Lower leg skin (tissue), 4 donors: ENCODE results near the gene ZDHHC14. TPM values are rescaled to one million over a fixed set of nuclear protein-coding genes. Genes with fewer than 3 reads are reported as not detected.

ENCODE experiments used
- DNase-seq, 2 donors: peaks; one replicate each; pipeline ENCODE4 v3.0.0-alpha.2; 2019; ENCODE audit warnings: low spot score in 2 of 2
- H3K4me3 ChIP-seq: fragments of 200-600 bp; sonication (generic); 2 replicates; pipeline ENCODE4 v1.5.1; 2017; ENCODE audit warnings: mild to moderate bottlenecking, low read depth; ENCODE audit not compliant: poor library complexity, severe bottlenecking
- POLR2A ChIP-seq, 2 donors: fragments of 450-650 bp; IDR thresholded peaks; one replicate each; pipeline ENCODE4 v1.6.1; 2016 to 2017; ENCODE audit warnings: antibody characterized with exemption in 2 of 2, mild to moderate bottlenecking in 1 of 2, moderate library complexity in 1 of 2
- WGBS, 2 donors: methylation state at CpG; one replicate each; pipeline ENCODE4 v1.1.5; 2018; 5-methylcytosine and 5-hydroxymethylcytosine counted together
- intact Hi-C: fragments of 100-400 bp; cut with DNase I; formaldehyde crosslinking; loops from one replicate; pipeline ENCODE4 v1.15.0; 2023; ENCODE audit warnings: low total_unique reads
- total RNA-seq, 4 donors: library from RNA; depleted of rRNA; stranded (reverse); fragments of >200 nt; gene quantifications; one replicate each; pipeline ENCODE4 v1.1.0, GENCODE V29; 2016
- TF ChIP-seq, protein P1 (sequence below), 3 donors: fragments of 450-650 bp; IDR thresholded peaks; one replicate each; pipeline ENCODE4 v1.5.1; 2016; ENCODE audit warnings: antibody characterized with exemption in 3 of 3, mild to moderate bottlenecking in 3 of 3, moderate library complexity in 2 of 3

Gene ZDHHC14
- total RNA-seq, 4 donors from 2014 or later, result 4.5 to 8.3 (median 6.1) TPM

DNA sequence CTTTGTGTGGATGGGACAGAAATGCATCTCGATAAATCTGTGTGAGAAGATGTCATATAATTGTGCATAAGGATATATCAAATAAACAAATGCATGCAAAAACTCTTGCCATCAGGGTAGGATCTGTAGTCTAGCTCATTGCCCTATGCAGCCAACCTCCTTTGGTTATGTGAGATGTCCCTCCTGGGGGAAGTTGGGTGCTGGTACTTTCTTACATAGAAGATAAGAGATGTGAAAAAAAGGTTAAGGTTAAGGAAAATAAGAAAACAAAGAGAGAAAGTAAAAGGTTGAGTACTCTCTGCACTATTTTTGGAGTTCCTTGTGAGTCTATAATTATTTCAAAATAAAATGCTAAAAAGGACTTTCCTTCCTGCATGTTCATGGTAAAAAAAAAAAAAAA lies 30.4 kb downstream of the ZDHHC14 start:
- intact Hi-C loops, result no loop called here
- H3K4me3 ChIP-seq, result no peak overlapping the region
- 94 to 97% methylated on average over 1 of the region's 1 CpG for WGBS, 2 donors
- no peak for TF ChIP-seq POLR2A (IDR thresholded peaks at IDR 0.05)
- TF ChIP-seq, protein P1, sequence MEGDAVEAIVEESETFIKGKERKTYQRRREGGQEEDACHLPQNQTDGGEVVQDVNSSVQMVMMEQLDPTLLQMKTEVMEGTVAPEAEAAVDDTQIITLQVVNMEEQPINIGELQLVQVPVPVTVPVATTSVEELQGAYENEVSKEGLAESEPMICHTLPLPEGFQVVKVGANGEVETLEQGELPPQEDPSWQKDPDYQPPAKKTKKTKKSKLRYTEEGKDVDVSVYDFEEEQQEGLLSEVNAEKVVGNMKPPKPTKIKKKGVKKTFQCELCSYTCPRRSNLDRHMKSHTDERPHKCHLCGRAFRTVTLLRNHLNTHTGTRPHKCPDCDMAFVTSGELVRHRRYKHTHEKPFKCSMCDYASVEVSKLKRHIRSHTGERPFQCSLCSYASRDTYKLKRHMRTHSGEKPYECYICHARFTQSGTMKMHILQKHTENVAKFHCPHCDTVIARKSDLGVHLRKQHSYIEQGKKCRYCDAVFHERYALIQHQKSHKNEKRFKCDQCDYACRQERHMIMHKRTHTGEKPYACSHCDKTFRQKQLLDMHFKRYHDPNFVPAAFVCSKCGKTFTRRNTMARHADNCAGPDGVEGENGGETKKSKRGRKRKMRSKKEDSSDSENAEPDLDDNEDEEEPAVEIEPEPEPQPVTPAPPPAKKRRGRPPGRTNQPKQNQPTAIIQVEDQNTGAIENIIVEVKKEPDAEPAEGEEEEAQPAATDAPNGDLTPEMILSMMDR (IDR thresholded peaks at IDR 0.05), result no peak
- no peak for DNase-seq

DNA sequence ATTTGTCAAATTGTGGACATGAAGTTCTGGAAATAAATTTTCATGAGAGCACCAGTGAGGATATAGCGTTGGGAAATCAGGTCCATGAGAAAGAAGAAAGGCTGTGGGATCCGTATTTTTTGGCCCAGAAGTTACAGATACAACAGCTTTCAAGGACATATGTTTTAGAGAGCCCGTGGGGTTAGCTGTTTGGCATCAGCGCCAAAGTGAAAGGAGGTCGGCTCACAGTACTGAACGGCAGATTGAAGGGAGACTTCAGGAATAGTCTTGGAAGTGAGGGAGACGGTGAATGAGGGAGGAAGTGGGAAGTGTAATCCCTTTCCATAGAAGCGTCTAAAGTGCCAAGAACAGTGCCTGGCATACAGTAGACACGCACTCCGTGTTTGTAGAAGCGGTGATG lies 31.8 kb downstream of the ZDHHC14 start:
- no peak for DNase-seq
- TF ChIP-seq, protein P1 (IDR thresholded peaks at IDR 0.05), result no peak
- no peak for TF ChIP-seq POLR2A (IDR thresholded peaks at IDR 0.05)
- no peak overlapping the region for H3K4me3 ChIP-seq
- 82 to 83% methylated on average over 11 of the region's 11 CpGs for WGBS, 2 donors
- intact Hi-C loops, result no loop called here

DNA sequence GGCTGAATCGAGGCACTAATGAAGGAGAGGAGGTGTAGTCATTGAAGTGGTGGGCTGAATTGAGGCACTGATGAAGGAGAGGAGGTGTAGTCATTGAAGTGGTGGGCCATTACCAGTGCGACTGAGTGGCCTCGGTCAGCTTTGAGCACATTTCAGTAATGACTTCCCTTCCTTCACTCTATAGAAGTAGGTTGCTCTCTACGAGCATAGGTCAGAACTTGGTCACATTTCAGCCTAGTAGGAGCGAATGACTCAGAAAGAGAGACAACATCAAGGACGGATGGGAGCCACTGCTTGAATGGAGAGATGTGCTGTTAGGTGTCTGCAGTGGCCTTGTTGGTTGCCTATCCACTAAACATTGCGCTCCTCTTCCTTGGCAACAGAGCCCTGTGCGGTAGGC lies 39.5 kb downstream of the ZDHHC14 start:
- WGBS, 2 donors, result 82 to 94% methylated on average over 8 of the region's 8 CpGs
- no peak for DNase-seq
- TF ChIP-seq, protein P1 (IDR thresholded peaks at IDR 0.05), result no peak
- no peak for TF ChIP-seq POLR2A (IDR thresholded peaks at IDR 0.05)
- intact Hi-C loops, result no loop called here
- no peak overlapping the region for H3K4me3 ChIP-seq

DNA sequence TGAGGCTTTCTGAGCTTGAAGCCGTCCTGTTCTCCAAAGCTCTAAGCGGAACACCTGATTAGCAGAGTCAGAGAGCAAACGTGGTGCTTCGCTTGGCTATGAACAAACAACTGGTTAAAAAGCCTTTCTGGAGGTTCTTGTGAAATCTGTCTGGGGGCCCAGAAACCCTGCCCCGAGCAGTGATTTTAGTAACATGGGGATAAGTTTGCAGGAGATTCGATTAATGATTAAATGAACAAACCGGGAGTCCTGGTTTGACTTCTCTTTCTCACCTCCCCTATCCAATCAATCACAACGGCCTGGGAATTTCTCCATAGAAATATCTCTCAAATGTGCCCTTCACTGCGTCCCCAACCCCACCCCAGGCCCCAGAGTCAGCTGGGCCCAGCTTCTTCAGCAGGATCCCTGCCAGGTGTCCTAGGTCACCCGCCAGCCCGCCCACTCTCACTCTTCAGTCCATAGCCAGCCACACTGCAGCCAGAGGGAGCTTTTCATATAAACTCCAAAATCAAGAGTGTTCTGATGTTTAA lies 43.6 kb downstream of the ZDHHC14 start:
- WGBS, 2 donors, result 84 to 86% methylated on average over 11 of the region's 11 CpGs
- H3K4me3 ChIP-seq, result no peak overlapping the region
- intact Hi-C loops, result no loop called here
- no peak for DNase-seq
- TF ChIP-seq, protein P1 (IDR thresholded peaks at IDR 0.05), result no peak
- TF ChIP-seq POLR2A (IDR thresholded peaks at IDR 0.05), result no peak

DNA sequence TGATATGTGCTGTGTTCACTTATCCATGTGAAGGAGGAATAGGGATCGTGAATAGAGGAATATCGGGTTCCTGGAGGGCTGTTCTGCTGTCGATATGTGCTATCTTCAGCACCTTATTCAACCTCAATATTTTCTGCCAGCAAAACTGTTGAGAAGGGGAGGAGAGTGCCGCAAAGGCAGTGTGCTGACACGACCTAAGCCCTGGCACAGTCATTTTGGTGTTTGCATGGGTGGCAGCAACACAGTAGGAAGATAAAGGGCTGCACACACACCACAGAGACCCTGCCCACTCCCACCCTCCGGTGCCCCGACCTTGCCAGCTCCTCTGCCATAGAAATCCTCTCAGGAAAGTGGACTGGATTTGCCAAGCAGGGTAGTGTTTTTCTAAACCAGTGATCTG lies 47.0 kb downstream of the ZDHHC14 start:
- intact Hi-C loops, result no loop called here
- no peak overlapping the region for H3K4me3 ChIP-seq
- DNase-seq, result no peak
- 79 to 81% methylated on average over 7 of the region's 7 CpGs for WGBS, 2 donors
- TF ChIP-seq POLR2A (IDR thresholded peaks at IDR 0.05), result no peak
- TF ChIP-seq, protein P1 (IDR thresholded peaks at IDR 0.05), result no peak
